ENCODE data around the gene EPHB1. TPM values are rescaled to one million over a fixed set of nuclear protein-coding genes. Genes with fewer than 3 reads are reported as not detected.

The EPHB1 gene
- total and polyA plus RNA-seq, 4 donors: 0.23 to 1.7 (median 0.52) TPM

DNA sequence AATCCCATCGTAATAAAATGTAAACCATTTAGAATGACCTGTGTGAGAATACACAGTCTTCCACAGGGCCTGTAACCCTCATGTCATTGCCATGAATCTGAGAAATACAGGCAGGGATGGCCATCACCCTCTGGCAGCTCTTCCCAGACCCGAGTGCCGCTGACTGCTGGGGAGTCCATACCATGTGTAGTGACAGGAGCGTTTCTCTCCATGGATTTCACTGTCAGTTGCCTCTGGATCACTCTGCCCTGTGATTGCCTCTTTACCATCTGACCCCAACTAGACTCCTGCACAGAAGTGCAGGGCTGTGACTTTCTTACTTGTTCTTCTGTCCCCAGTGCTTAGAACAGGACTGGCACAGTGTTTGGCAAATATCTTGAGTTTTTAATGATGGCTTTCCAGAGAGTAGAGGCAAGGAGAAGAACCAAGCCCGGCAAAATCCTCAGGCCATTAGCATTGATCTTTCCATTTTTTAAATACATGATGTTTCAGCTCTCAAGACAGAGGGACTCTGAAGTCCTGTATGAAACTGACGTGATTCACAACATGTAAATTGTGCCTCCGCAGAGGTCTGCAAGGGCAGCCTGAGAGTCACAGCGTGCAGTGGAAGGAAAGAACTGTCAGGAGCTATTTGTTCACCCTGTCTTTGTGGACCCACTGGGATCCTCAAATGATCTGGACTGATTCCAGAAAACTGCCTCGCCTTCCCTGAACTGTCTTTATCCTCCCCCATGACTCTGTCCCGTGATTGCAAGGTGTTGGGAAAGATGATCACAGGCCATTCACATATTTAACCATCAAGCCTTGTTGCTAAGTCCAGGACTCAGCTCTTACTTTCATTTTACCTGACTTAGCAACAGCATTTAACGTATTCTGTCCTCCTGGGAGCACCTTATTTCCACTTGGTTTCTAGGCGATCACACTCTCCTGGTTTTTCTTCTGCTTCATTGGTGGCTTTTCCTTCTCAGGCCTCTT is 354.9 kb downstream of the EPHB1 start:
- DNase-seq (ENCODE audit: low spot score): no peak
- Histone ChIP-seq H3K9me3 (ENCODE audit: control insufficient read depth in 4 of 4, low read length in 3 of 4) (no peaks in the 10 kb centered on the region), H3K9ac (ENCODE audit: low read depth in 1 of 2, low read length in 2 of 2) (no peak overlapping the region), H3K27me3 (ENCODE audit: control insufficient read depth in 4 of 4, insufficient read depth in 4 of 4, low read length in 3 of 4) (no peaks in the 10 kb centered on the region), H3K27ac (ENCODE audit: low read depth in 1 of 2, low read length in 2 of 2) (peak overlapping the region; percentile 82 to 93), H3K36me3 (ENCODE audit: control insufficient read depth in 4 of 4, insufficient read depth in 3 of 4, low read depth in 1 of 4, low read length in 3 of 4) (no peaks in the 10 kb centered on the region), H3K4me3 (ENCODE audit: low read depth in 1 of 3, low read length in 3 of 3) (no peak overlapping the region), H3K4me1 (ENCODE audit: control insufficient read depth in 4 of 4, insufficient read depth in 4 of 4, low read length in 3 of 4) (peaks cover 12 to 58% (median 19%) of the 10 kb centered on the region in 4 donors)
- TF ChIP-seq GABPA (IDR thresholded peaks at IDR 0.05 in 1 of 2, conservative IDR thresholded peaks at IDR 0.05 in 1 of 2) (no peak), HNF4A (conservative IDR thresholded peaks at IDR 0.05) (peak in 1 of 2 donors; percentile 68), JUND (IDR thresholded peaks at IDR 0.05) (no peak), HNF4G (IDR thresholded peaks at IDR 0.05) (no peak), YY1 (IDR thresholded peaks at IDR 0.05) (peak; percentile 24), RAD21 (IDR thresholded peaks at IDR 0.05) (peak; percentile 7 to 31), EGR1 (IDR thresholded peaks at IDR 0.05; ENCODE audit: low read depth in 2 of 2) (no peak), NR2F2 (IDR thresholded peaks at IDR 0.05) (no peak), FOXA1 (IDR thresholded peaks at IDR 0.05) (no peak), FOXA2 (IDR thresholded peaks at IDR 0.05) (no peak), SP1 (IDR thresholded peaks at IDR 0.05) (peak; percentile 14), RXRA (IDR thresholded peaks at IDR 0.05) (peak in 1 of 2 donors; percentile 71), TAF1 (conservative IDR thresholded peaks at IDR 0.05) (no peak)
- TF ChIP-seq, protein P1, sequence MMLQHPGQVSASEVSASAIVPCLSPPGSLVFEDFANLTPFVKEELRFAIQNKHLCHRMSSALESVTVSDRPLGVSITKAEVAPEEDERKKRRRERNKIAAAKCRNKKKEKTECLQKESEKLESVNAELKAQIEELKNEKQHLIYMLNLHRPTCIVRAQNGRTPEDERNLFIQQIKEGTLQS (IDR thresholded peaks at IDR 0.05): no peak
- TF ChIP-seq, protein P2, sequence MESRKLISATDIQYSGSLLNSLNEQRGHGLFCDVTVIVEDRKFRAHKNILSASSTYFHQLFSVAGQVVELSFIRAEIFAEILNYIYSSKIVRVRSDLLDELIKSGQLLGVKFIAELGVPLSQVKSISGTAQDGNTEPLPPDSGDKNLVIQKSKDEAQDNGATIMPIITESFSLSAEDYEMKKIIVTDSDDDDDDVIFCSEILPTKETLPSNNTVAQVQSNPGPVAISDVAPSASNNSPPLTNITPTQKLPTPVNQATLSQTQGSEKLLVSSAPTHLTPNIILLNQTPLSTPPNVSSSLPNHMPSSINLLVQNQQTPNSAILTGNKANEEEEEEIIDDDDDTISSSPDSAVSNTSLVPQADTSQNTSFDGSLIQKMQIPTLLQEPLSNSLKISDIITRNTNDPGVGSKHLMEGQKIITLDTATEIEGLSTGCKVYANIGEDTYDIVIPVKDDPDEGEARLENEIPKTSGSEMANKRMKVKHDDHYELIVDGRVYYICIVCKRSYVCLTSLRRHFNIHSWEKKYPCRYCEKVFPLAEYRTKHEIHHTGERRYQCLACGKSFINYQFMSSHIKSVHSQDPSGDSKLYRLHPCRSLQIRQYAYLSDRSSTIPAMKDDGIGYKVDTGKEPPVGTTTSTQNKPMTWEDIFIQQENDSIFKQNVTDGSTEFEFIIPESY (IDR thresholded peaks at IDR 0.05): no peak
- TF ChIP-seq, protein P3, sequence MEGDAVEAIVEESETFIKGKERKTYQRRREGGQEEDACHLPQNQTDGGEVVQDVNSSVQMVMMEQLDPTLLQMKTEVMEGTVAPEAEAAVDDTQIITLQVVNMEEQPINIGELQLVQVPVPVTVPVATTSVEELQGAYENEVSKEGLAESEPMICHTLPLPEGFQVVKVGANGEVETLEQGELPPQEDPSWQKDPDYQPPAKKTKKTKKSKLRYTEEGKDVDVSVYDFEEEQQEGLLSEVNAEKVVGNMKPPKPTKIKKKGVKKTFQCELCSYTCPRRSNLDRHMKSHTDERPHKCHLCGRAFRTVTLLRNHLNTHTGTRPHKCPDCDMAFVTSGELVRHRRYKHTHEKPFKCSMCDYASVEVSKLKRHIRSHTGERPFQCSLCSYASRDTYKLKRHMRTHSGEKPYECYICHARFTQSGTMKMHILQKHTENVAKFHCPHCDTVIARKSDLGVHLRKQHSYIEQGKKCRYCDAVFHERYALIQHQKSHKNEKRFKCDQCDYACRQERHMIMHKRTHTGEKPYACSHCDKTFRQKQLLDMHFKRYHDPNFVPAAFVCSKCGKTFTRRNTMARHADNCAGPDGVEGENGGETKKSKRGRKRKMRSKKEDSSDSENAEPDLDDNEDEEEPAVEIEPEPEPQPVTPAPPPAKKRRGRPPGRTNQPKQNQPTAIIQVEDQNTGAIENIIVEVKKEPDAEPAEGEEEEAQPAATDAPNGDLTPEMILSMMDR (IDR thresholded peaks at IDR 0.05; ENCODE audit: low read depth, low read length, missing input control): no peak
- TF ChIP-seq, protein P4, sequence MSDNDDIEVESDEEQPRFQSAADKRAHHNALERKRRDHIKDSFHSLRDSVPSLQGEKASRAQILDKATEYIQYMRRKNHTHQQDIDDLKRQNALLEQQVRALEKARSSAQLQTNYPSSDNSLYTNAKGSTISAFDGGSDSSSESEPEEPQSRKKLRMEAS (IDR thresholded peaks at IDR 0.05): no peak
- TF ChIP-seq, protein P5, sequence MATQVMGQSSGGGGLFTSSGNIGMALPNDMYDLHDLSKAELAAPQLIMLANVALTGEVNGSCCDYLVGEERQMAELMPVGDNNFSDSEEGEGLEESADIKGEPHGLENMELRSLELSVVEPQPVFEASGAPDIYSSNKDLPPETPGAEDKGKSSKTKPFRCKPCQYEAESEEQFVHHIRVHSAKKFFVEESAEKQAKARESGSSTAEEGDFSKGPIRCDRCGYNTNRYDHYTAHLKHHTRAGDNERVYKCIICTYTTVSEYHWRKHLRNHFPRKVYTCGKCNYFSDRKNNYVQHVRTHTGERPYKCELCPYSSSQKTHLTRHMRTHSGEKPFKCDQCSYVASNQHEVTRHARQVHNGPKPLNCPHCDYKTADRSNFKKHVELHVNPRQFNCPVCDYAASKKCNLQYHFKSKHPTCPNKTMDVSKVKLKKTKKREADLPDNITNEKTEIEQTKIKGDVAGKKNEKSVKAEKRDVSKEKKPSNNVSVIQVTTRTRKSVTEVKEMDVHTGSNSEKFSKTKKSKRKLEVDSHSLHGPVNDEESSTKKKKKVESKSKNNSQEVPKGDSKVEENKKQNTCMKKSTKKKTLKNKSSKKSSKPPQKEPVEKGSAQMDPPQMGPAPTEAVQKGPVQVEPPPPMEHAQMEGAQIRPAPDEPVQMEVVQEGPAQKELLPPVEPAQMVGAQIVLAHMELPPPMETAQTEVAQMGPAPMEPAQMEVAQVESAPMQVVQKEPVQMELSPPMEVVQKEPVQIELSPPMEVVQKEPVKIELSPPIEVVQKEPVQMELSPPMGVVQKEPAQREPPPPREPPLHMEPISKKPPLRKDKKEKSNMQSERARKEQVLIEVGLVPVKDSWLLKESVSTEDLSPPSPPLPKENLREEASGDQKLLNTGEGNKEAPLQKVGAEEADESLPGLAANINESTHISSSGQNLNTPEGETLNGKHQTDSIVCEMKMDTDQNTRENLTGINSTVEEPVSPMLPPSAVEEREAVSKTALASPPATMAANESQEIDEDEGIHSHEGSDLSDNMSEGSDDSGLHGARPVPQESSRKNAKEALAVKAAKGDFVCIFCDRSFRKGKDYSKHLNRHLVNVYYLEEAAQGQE (IDR thresholded peaks at IDR 0.05): peak; percentile 40
- WGBS: 75% methylated on average over 12 of the region's 12 CpGs
